Smooth muscle cell (in vitro differentiated cells): ENCODE results near the gene GPR55. TPM values are rescaled to one million over a fixed set of nuclear protein-coding genes. Genes with fewer than 3 reads are reported as not detected.

ENCODE experiments used
- DNase-seq: peaks from one replicate; lab custom pipeline; 2025; ENCODE audit not compliant: unreplicated experiment; lab: John Stamatoyannopoulos, UW
- H2AFZ ChIP-seq: fragments of 200-600 bp; sonication (generic); 2 replicates; pipeline ENCODE4 v1.6.0; 2016; ENCODE audit warnings: antibody characterized with exemption, low read depth, mild to moderate bottlenecking
- H3F3A ChIP-seq: fragments of 200-600 bp; sonication (generic); 2 replicates; pipeline ENCODE4 v1.6.0; 2017; ENCODE audit warnings: antibody characterized with exemption, low read depth
- H3K27ac ChIP-seq: fragments of 200-600 bp; sonication (generic); 2 replicates; pipeline ENCODE4 v1.5.1; 2016; ENCODE audit warnings: low read depth, mild to moderate bottlenecking
- H3K27me3 ChIP-seq: fragments of 200-600 bp; sonication (generic); 2 replicates; pipeline ENCODE4 v1.6.1; 2016; ENCODE audit warnings: low read depth, mild to moderate bottlenecking
- H3K36me3 ChIP-seq: fragments of 200-600 bp; sonication (generic); 2 replicates; pipeline ENCODE4 v1.5.1; 2016; ENCODE audit warnings: low read depth
- H3K4me1 ChIP-seq: fragments of 200-600 bp; sonication (generic); 2 replicates; pipeline ENCODE4 v1.5.1; 2016; ENCODE audit warnings: low read depth
- H3K4me2 ChIP-seq: fragments of 200-600 bp; sonication (generic); 2 replicates; pipeline ENCODE4 v1.6.0; 2016; ENCODE audit warnings: mild to moderate bottlenecking
- H3K4me3 ChIP-seq: fragments of 200-600 bp; sonication (generic); 2 replicates; pipeline ENCODE4 v1.5.1; 2016; ENCODE audit warnings: mild to moderate bottlenecking
- H3K79me2 ChIP-seq: fragments of 200-600 bp; sonication (generic); 2 replicates; pipeline ENCODE4 v1.6.0; 2016; ENCODE audit warnings: low read depth, mild to moderate bottlenecking
- H3K9ac ChIP-seq: fragments of 200-600 bp; sonication (generic); 2 replicates; pipeline ENCODE4 v1.6.0; 2016; ENCODE audit warnings: low read depth
- H3K9me3 ChIP-seq: fragments of 200-600 bp; sonication (generic); replicated peaks from 2 replicates; pipeline ENCODE4 v1.5.1; 2016; ENCODE audit warnings: low read depth
- H4K20me1 ChIP-seq: fragments of 200-600 bp; sonication (generic); 2 replicates; pipeline ENCODE4 v1.6.0; 2016; ENCODE audit warnings: low read depth
- WGBS: methylation state at CpG from one replicate; pipeline ENCODE4 v1.1.7; 2016; ENCODE audit warnings: low lambda C conversion rate; 5-methylcytosine and 5-hydroxymethylcytosine counted together
- polyA plus RNA-seq: library from polyadenylated mRNA; unstranded; fragments of >200 nt; fragmentation: Nextera tagmentation; extraction: Ambion mirVana; gene quantifications from 2 replicates; pipeline ENCODE4 v1.2.1, GENCODE V29; 2016
- total RNA-seq: library from RNA; depleted of rRNA; stranded (reverse); fragments of >200 nt; gene quantifications from 2 replicates; pipeline ENCODE4 v1.2.3, GENCODE V29; 2014
- TF ChIP-seq, protein P1 (sequence below): fragments of 200-600 bp; sonication (generic); IDR thresholded peaks from 2 replicates; pipeline ENCODE4 v1.5.1; 2017; ENCODE audit warnings: borderline replicate concordance, mild to moderate bottlenecking, antibody characterized with exemption; ENCODE audit not compliant: insufficient read depth, poor library complexity, severe bottlenecking

Gene GPR55
- total and polyA plus RNA-seq, 2 experiments from 2014 or later, result not detected

DNA sequence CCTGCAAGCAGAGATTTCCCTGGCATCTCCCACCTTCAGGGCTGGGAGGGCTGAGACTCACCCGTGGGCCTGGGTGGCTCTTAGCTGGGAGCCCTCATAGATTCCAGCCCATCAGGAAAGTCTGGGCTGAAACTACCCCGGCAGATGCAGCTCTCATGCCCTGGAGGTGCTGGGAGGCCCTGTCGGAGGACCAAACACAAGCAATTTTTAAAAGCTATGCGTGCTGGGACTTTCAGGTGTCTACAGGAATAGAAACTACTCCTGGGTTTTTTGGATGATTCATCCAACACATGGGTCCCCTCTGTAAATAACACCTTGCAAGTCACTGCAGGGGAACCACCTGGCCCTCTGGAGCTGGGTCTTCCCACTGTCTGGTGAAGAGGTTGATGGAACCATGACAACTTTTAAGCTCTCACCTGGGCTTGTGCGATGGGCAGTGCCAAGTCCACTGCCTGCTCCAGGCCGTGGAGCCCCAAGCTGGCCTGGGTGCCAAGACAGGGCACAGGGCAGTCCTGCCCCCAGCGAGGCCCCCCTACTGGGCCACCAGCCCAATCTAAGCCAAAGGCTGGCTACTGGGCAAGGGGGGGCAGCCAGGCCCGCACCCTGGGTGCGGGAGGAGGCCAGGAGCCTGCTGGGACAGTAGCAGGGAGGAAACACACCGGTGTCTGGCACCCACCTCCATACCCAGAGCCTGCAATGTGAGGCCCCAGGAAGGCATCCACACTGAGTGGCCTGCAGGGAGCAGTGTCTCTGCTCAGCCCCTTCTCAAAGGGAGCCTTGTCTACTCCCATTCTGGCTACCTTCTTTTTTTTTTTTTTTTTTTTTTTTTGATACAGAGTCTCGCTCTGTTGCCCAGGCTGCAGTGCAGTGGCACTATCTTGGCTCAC is 1.1 kb upstream of the GPR55 start:
- Histone ChIP-seq H3F3A (no peaks in the 10 kb centered on the region), H3K36me3 (no peaks in the 10 kb centered on the region), H4K20me1 (no peaks in the 10 kb centered on the region), H3K9ac (no peak overlapping the region), H3K79me2 (no peaks in the 10 kb centered on the region), H3K4me2 (no peak overlapping the region), H3K4me3 (no peak overlapping the region), H3K27ac (no peak overlapping the region), H3K27me3 (no peaks in the 10 kb centered on the region), H3K4me1 (no peaks in the 10 kb centered on the region), H2AFZ (no peak overlapping the region), H3K9me3 (no peaks in the 10 kb centered on the region)
- 88% methylated on average over 10 of the region's 11 CpGs for WGBS
- TF ChIP-seq, protein P1, sequence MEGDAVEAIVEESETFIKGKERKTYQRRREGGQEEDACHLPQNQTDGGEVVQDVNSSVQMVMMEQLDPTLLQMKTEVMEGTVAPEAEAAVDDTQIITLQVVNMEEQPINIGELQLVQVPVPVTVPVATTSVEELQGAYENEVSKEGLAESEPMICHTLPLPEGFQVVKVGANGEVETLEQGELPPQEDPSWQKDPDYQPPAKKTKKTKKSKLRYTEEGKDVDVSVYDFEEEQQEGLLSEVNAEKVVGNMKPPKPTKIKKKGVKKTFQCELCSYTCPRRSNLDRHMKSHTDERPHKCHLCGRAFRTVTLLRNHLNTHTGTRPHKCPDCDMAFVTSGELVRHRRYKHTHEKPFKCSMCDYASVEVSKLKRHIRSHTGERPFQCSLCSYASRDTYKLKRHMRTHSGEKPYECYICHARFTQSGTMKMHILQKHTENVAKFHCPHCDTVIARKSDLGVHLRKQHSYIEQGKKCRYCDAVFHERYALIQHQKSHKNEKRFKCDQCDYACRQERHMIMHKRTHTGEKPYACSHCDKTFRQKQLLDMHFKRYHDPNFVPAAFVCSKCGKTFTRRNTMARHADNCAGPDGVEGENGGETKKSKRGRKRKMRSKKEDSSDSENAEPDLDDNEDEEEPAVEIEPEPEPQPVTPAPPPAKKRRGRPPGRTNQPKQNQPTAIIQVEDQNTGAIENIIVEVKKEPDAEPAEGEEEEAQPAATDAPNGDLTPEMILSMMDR, result no peak
- DNase-seq, result no peak

DNA sequence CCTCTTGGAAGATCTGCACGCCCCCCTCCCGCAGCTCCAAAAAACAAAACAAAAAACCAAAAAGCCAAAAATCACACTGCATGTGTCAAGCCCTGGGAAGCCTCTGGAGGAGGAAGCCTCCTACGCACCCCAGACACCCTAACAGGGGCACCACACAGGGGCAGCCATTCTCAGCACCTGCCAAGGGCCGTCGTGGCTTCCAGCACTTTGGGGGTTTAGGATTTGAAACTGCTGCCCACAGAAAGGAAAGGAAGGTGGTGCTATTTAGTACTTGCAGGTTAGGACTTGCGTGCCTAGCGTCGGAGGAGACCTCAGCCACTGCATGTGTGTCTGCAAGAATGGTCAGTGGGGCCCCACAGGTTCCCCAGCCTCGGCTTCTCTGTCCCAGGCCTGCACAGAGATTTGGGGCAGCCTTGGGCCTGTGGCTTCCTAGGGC is 419 bp upstream of the GPR55 start:
- TF ChIP-seq, protein P1, result no peak
- Histone ChIP-seq H3K4me2 (no peak overlapping the region), H3F3A (no peaks in the 10 kb centered on the region), H3K4me3 (no peak overlapping the region), H3K4me1 (no peaks in the 10 kb centered on the region), H2AFZ (no peak overlapping the region), H4K20me1 (no peaks in the 10 kb centered on the region), H3K27me3 (no peaks in the 10 kb centered on the region), H3K79me2 (no peaks in the 10 kb centered on the region), H3K36me3 (no peaks in the 10 kb centered on the region), H3K9me3 (no peaks in the 10 kb centered on the region), H3K27ac (no peak overlapping the region), H3K9ac (no peak overlapping the region)
- no peak for DNase-seq
- 86% methylated on average over 9 of the region's 9 CpGs for WGBS

DNA sequence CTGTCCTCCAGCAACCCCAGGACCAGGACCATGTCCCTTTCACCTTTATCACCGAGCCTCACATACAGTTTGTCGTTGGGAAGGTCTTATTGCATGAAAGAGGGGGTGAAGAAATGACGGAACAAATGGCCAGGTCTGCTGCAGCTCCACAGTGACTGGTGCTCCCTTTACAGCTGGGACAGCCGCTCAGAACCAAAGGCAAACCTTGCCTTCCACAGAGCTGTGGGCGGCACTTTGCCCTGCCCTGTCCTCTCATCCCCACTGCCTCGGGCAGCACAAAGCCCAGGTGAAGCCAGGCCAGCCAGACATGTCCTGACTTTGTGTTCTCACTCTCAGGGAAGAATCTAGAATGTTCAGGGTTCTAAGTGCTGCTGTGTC is 961 bp downstream of the GPR55 start:
- TF ChIP-seq, protein P1, result no peak
- Histone ChIP-seq H3K4me1 (no peaks in the 10 kb centered on the region), H3K4me3 (no peak overlapping the region), H3K27ac (no peak overlapping the region), H2AFZ (no peak overlapping the region), H3K36me3 (no peaks in the 10 kb centered on the region), H3K9me3 (no peaks in the 10 kb centered on the region), H3F3A (no peaks in the 10 kb centered on the region), H4K20me1 (no peaks in the 10 kb centered on the region), H3K27me3 (no peaks in the 10 kb centered on the region), H3K79me2 (no peaks in the 10 kb centered on the region), H3K4me2 (no peak overlapping the region), H3K9ac (no peak overlapping the region)
- 90% methylated on average over 6 of the region's 6 CpGs for whole genome bisulfite sequencing
- no peak for DNase-seq
